ENCODE results near the gene RETREG1.
"Not testable (repeated sequence)": the region's sequence is repeated elsewhere in the genome, so short reads cannot be mapped to it uniquely, and the experiment has no call there.

RETREG1 gene

DNA sequence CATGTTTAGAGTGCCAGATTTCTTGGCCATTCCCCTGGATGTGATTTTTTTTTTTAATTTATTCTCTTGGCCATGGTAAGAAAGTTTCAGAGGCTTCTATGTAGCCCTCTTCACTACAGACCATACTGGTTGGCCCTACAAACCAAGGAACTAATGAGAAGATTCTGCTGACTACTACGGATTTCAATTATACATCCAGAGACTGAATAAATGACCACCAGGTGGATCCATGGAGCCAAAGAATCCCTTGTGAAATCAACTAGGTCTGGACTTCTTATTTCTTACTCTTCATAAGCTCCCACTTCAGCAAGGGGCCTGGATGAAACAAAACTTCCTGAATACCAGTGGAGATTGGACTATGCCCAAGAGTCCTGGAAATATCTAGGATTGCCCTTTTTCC lies 178.8 kb downstream of the RETREG1 start:
- no peak for DNase-seq

DNA sequence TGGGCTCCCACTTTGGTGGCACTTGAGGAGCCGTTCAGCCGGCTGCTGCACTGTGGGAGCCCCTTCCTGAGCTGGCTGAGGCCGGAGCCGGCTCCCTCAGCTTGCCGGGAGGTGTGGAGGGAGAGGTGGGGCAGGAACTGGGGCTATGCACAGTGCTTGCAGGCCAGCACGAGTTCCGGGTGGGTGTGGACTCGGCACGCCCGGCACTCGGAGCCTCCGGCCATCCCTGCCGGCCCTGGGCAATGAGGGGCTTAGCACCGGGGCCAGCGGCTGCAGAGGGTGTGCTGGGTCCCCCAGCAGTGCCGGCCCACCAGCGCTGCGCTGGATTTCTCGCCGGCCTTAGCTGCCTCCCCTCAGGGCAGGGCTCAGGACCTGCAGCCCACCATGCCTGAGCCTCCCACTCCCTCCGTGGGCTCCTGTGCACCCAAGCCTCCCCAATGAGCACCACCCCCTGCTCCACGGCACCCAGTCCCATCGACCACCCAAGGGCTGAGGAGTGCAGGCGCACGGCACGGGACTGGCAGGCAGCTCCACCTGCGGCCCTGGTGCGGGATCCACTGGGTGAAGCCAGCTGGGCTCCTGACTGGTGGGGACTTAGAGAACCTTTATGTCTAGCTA lies 180.6 kb downstream of the RETREG1 start:
- not testable (repeated sequence) for DNase-seq

DNA sequence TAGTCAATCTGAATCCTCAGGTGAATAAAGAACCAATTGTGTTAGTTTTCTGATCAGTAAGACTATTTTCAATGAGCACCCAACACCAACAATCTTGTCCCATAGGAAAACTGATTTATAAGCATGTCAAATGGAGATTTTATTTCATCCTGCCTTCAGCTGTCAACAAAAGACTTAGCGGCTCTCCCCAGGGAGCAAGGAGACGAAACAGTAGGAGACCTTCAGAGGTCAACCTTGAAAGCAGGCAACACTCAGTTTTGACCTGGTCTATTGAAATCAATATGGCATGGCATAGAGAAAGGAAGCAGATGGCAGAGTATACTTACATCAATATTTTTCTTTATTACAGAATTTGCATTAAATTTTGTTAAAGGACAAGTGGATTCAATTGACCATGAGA lies 185.3 kb downstream of the RETREG1 start:
- no peak for DNase-seq

DNA sequence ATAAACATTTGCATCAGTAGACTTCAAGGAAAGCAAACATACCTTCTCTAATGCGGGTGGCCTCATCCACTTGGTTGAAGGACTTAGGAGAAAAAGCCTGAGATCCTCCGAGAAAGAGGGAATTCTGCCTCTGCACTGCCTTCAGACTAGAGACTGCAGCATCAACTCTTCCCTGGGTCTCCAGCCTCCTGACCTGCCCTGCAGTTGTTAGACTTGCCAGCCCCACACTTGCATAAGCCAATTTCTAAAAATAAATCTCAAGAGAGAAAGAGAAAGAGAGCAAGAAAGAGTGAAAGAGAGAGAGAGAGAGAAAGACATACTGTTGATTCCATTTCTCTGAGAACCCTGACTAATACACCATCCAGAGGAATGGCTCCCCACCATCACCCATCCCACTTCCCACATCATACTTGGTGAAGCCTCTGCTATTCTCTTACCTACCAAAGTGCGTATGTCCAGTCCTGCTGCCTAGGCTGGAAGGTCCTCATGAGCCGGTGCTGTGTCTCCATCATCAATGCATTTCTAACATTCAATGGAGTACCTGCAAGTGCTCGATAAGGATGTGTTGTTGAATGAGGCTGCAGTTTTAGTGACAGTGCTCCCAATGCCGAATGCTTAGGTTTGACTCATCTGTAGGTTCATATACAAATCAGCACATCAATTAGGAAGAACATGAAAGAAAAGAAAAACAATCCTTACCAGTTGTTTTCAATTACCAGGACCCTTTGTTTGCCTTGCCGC lies 186.3 kb downstream of the RETREG1 start:
- no peak for DNase-seq

DNA sequence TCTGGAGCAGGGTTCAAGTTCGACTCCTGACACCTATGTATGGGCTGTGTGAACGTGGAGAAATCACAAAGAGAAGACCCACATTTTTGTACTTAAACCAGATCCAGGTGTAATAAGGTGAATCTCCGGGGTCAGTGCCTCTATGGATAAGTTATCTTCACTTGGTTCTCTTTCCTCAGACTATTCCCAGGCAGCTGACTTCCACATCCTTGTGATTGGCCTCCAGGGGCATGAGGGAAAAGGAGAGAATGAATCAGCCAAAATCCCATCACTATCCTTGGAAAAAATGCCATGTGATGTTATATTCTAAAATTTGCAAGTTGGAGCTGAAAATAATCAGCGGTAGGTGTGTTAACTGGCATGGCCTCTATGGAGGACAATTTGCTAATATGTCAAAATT lies 188.4 kb downstream of the RETREG1 start:
- DNase-seq, result no peak

DNA sequence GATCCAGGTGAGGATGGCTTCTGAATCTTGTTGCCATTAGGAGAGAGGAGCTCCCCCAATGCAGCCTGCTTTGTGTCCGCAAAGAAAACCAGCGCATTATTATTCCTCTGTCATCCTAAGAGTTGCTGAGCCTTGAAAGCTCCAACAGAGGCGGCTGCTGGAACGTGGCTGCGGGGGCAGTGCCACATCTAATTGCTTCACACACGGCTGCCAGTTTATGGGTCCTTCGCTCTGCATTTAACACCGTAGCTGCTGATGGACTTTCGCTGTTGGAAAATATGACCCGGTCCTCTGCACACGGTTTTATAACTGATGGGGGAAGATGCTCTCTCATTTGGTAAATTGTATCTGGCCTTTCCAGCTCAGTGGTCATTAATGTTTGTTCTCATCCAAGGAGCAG lies 189.2 kb downstream of the RETREG1 start:
- no peak for DNase-seq

Data from bone marrow (tissue), 2 donors.